Smooth muscle cell of the brain vasculature (primary cell): ENCODE measurements around the gene ACSM3.
"Not testable (repeated sequence)": the region's sequence is repeated elsewhere in the genome, so short reads cannot be mapped to it uniquely, and the experiment has no call there.

ENCODE experiments used
- DNase-seq: peaks from one replicate; pipeline ENCODE4 v3.0.0-alpha.2; 2012; ENCODE audit warnings: low read depth, low spot score

The ACSM3 gene

DNA sequence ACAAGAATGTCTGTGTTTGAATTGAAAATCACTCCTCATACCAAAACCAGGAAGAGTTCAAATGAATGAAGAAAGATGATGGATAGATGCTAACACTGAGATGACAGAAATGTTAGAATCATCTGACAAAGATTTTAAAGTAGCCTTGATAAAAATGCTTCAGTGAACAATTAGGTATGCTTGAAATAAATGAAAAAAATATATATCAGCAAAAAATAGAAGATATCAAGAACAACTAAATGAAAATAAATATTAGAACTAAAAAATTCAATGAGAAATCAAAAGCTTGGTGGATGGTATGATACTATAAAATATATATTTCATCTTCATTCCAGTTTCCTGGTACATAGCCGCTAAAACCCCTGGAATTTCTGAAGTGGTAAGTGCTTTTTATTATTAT lies 8.6 kb upstream of the ACSM3 start:
- DNase-seq, result no peak

DNA sequence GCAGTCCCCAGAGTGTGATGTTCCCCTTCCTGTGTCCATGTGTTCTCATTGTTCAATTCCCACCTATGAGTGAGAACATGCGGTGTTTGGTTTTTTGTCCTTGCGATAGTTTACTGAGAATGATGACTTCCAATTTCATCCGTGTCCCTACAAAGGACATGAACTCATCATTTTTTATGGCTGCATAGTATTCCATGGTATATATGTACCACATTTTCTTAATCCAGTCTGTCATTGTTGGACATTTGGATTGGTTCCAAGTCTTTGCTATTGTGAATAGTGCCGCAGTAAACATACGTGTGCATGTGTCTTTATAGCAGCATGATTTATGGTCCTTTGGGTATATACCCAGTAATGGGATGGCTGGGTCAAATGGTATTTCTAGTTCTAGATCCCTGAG lies 8.0 kb upstream of the ACSM3 start:
- DNase-seq, result not testable (repeated sequence)

DNA sequence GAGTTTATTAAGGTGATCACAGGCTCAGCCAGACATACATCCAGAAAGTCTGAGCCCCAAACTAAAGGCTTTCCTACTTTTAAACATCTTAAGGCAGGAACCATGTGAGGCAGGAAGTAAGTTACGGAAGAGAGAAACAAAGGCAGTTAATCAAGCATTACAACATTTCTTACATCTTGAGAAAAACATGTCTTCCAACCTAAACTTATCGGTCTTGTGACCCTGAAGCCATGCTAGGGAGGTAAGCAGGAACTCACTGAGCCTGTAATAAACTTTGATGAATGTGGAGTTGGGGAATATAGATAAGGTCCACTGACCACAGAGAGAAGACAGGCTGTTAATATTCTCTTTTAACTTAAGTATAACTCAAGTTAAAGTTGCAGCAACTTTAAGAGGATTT lies 3.5 kb upstream of the ACSM3 start:
- no peak for DNase-seq

DNA sequence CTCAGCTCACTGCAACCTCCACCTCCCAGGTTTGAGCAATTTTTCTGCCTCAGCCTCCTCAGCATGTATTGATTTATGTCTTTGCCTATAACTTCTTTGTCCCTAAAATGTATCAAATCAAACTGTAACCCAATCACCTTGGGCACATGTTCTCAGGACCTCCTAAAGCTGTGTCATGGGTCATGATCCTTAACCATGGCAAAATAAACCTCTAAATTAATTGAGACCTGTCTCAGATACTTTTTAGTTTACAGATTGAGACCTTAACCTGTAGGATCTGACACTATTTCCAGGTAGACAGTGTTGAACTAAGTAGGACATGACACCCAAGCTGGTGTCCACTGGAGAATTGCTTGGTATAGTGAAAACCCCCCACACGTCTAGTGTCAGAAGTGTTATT lies 2.6 kb upstream of the ACSM3 start:
- no peak for DNase-seq

DNA sequence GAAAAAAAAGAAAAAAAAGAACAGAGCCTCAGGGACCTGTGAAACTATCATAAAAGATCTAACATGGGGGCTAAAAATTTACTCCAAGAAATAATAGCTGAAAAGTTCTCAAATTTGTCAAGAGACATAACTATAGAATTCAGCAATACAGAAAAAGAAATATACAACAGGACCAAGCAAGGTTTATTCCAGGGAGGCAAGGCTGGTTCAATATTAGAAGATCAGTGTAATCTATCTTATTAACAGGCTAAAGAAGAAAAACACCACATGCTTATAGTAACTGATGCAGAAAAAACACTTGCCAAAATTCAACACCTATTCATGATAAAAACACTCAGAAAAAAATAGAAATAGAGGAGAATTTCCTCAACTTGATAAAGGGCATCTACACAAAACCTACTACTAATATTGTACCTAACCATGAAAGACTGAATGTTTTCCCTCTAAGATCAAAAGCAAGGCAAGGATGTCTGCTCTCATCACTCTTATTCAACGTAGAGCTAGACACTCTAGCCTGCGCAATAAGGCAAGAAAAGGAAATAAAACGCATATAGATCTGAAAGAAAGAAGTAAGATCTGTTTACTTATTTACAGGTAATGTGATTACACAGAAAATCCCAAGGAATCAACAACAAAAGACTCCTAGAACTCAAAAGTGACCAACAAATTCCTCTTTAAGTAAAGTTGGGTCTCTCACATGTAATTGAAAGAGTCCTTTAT lies 1.2 kb upstream of the ACSM3 start:
- DNase-seq, result no peak

DNA sequence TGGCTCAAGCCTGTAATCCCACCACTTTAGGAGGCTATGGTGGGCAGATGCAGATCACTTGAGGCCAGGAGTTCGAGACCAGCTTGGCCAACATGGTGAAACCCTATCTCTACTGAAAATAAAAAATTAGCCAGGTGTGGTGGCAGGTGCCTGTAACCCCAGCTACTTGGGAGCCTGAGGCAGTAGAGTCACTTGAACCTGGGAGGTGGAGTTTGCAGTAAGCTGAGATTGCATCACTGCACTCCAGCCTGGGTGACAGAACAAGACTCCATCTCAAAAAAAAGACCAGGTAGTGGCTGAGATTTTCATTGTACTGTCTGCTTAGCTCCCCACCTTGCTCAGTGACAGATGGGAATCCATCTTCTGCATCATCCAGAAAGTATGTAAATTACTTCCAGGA lies 634 bp downstream of the ACSM3 start:
- not testable (repeated sequence) for DNase-seq

DNA sequence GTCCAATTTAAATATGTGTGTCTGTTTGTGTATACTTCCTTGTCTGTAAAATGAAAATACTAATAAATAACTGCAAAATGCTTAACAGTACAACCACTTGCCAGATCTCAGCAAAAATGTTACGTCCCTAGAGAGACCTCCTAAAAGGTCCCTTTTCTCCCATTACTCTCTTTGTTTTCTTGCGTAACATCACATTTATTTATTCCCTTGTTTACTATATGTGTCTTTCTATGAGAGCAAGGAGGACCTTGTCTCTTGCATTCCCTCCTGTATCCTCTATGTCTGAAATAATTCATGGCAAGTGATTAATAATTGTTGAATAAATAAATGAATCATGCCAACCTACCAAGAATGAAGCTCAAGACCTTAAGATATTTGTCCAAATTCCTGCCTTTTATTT lies 1.9 kb downstream of the ACSM3 start:
- DNase-seq, result no peak

DNA sequence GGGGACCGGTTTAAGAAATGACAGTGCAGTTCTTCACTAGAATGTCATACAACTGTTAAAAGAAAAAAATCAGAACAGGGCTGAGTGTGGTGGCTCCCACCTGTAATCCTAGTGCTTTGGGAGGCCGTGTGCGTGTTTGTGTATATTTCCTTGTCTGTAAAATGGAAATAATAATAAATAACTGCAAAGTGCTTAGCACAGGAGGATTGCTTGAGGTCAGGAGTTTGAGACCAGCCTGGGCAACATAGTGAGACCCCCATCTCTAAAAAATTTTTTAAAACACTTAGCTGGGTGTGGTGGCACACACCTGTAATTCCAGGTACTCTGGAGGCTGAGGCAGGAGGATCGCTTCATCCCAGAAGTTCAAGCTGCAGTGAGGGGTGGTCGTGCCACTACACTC lies 2.5 kb downstream of the ACSM3 start:
- DNase-seq, result no peak

DNA sequence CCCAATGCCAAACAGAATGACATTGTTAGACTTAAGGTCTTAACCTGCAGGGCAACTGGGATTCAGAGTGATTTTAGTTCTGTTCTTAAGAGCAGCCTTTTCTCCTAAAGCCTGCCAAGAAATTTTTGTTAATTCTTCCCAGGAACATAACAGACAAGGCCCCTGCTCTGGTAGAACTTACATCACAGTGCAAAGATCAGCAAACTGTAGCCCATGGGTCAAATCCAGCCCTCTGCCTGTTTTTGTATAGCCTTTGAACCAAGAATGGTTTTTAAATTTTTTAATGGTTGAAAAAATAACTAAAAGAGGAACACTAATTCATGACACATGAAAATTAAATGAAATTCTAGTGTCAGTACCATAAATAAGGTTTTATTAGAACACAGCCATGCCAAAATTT lies 3.8 kb downstream of the ACSM3 start:
- no peak for DNase-seq

DNA sequence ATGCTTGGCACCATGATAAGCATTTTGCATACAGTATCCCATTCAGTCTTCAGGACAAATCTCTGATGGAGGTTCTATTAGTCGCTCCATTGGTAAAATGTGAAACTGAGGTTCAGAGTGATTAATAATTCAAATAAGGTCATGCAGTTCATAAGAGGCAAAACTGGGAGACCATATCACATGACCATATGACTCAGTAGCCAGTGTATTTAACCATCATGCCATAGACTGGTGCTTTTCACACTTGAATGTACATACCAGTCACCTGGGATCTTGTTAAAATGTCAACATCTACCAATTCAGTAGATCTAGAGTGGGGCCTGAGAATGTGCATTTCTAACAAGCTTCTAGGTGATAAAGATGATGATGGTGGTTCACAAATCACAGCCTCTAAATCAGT lies 4.3 kb downstream of the ACSM3 start:
- DNase-seq, result no peak

DNA sequence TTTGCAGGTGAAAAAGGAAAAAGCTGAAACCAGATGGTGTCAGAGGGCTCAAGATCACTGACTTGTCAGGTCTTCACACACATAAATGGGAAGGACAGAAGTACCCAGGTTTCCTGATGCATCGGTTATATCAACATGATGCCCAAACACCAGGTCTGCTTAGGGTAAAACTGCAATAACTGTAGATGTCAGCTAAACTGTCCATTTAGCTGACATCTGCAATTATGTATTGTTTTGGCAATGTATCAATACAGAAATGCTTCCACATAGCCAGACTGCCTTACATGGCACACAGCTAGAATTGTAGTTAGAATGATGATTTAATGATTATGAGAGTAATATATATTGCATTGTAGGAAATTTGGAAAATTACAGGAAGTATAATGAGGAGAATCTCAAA lies 5.0 kb downstream of the ACSM3 start:
- no peak for DNase-seq

DNA sequence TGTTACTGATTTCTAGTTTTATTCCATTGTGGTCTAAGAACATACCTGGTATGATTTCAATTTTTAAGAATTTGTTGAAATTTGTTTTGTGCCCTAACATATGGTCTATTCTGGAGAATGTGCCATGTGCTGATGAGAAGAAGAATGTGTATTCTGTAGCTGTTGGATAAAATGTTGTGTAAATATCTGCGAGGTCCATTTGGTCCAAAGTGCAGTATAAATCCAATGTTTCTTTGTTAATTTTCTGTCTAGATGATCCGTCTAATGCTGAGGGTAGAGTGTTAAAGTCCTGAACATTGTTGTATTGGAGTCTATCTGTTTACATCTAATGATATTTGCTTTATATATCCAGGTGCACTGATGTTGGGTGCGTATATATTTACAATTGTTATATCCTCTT lies 9.9 kb downstream of the ACSM3 start:
- DNase-seq, result no peak

DNA sequence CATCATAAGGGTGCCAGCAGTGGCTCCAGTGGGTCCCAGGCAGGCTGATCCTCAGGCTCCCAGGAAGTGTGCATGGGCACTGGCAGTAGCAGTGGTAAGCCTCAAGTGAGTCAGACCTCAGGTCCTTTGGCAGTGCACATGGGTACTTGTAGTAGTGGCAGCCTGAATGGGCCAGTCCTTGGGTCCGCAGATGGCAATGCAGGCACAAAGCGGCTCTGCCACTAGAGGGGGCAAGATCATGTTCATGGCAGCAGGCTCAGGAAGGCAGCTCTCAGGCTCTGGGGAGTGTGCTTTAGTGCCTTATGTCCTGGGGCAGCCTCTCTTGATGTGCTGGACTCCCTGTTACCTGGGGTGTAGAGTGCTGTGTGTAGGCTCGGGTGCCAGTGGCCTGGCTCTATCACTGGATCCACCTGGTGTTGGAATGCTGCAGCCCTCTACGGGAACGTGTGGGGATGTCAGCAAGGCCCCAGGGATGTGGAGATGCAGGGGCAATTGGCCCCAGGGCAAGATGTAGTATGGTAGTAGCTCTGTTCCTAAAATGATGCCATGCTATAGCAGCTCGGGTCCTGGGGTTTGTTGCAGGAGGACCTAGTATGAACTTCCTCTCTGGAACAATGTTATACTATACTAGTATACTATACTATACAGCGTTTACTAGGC lies 11.0 kb downstream of the ACSM3 start:
- DNase-seq, result no peak

DNA sequence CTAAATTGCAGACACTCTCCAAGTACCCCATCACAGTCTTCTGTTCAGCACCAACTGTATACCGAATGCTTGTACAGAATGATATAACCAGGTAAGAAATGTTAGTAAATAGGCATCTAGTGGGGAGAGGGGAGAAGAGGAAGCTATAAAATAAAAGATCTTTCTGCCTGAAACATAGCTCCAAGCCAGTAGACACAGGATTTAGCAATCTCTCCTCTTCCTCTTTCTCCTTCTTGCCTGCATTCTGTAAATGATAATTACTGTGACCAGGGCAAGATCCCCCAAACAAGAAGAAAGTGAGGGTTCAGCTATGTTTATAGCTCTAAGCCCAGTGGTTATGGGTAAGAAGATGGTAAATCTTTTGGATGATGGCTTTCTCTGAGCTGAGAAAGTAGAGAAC lies 17.9 kb downstream of the ACSM3 start:
- DNase-seq, result no peak

DNA sequence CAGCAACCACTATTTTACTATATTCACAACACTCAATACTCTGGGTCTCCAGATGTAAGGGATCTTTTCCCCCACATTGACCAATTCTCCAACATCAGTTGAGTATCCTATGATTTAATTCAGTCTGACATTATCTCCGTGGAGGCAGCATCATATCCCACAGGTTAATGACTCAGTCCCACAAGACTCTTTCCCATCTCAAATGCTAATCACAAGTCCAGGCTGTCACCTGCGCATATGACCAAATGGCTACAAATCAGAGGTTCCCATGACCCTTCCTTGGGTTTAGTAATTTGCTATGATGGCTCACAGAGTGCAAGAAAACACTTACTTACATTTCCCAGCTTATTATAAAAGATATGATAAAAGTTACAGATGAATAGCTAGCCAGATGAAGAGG lies 18.7 kb downstream of the ACSM3 start:
- no peak for DNase-seq

DNA sequence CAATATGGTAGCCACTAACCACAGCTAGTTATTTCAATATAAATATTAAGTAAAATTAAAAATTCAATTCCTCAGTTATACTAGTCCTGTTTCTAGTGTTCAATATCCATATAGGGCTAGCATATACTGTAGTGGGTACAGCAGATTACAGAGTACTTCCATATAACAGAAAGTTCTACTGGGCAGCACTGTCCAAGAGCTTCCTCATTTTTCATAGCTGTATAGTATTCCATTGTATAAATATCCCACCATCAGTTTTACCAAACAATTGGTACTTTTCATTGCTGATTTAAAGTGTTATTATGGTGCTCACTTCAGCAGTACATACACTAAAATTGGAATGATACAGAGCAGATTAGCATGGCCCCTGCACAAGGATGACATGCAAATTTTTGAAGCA lies 20.4 kb downstream of the ACSM3 start:
- no peak for DNase-seq

DNA sequence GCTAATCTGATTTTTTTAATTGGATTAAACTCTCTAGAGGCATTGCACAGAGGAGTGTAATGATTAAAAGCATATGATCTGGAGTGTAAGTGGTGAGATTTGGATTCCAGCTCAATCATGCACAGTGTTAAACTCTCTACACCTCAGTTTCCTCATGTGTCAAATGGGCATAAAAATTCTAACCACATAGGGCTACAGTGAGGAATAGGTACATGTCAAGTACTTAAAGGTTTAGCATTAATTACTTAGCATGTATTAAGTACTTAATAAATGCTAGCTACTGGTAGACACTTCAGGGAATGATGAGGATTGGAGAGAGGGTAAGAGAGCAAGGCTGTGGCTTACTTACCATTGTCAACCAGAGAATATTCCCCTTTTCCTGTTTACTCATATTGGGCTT lies 25.3 kb downstream of the ACSM3 start:
- DNase-seq, result no peak

DNA sequence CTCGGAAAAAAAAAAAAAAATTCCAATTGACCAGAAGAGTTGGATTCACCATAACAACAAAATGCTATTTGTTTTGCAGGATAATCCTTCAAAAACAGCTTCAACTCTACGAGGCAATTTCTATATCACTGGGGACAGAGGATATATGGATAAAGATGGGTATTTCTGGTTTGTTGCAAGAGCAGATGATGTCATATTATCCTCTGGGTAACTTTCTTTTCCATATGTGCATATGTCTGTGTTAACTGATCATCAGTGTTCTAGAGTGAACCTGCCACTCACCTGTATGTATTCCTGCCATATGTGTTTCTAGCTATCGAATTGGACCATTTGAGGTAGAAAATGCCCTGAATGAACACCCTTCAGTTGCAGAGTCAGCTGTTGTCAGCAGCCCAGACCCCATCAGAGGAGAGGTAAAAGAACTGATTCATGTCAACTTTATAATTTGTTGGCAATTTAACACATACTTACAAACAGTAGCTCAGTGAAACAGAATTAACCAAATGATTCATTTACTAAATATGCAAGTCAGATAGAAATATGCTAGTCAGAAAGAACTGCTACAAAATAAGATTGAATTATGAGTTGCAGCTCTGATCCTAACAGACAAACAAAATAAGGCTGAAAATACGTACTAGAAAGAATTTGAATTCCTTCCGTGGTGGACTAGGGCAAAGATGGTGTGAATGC lies 28.3 kb downstream of the ACSM3 start:
- no peak for DNase-seq

DNA sequence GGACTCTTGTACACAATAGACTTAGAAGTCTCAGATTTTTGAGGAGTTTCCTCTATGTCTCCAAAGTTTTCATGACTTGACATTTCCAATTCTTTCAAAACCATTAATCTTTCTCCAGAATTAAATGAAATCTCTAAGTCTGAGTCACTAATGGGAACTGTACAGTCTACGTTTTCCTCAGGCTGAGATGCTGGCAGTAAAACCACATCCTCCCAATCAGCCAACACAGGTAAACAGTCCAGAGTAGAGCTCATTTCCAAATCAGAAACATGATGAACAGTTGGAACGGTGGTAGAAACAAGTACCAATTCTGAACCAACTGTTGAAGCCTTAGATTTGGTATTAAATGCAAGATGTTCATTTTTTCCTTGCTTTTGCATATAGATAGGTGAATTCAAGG lies 34.5 kb downstream of the ACSM3 start:
- no peak for DNase-seq

DNA sequence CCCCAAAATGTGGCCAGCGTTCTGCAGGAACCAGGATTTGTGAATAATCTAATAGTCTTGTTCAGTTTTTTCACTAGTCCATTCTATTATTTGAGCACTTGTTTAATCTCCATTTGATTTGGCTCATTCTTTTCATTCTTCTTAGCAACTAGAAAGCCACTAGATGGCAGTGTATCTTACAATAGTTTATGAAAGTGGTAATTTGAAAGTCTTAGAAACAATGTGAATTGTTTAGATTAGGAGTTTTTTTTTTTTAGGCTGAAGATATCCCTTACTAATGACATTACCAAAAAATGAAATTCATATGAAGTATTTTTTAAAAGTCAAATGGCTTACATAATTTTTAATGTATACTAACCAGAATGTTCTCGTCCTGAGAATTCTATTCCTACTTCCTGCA lies 35.8 kb downstream of the ACSM3 start:
- no peak for DNase-seq

DNA sequence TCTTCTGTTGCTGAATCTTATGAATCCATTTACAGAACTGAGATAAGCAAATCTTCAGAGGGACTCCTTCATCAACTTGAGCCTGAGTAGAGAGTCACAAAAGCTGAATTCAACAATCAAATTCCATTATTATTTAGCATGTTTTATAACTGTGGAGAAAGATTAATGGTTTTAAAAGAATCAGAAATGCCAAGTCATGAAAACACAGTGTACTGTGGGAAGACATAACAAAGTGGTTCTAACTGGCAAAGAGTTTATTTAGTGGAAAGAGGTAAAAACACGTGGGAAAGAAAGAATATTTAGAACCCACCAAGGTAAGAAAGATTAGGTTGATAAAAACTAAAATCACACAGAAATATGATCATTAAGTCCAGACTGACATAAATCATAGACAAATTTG lies 37.5 kb downstream of the ACSM3 start:
- DNase-seq, result no peak

DNA sequence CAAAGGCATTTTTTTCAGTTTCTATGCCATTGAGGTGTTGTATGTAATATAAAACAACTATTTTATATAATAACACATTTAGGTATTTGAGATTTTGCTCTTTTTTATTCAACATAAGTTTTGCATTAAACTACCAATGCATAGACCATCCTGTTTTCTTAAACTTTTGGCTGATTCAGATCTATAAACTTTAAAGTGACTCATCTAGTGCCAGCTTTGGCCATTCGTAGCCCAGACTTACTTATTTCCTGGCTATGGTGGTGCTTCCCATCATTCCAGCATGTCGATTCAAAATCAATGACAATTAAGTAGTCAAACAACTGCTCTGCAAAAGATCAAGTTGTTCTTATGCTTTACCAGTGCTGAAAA lies 39.4 kb downstream of the ACSM3 start:
- no peak for DNase-seq

DNA sequence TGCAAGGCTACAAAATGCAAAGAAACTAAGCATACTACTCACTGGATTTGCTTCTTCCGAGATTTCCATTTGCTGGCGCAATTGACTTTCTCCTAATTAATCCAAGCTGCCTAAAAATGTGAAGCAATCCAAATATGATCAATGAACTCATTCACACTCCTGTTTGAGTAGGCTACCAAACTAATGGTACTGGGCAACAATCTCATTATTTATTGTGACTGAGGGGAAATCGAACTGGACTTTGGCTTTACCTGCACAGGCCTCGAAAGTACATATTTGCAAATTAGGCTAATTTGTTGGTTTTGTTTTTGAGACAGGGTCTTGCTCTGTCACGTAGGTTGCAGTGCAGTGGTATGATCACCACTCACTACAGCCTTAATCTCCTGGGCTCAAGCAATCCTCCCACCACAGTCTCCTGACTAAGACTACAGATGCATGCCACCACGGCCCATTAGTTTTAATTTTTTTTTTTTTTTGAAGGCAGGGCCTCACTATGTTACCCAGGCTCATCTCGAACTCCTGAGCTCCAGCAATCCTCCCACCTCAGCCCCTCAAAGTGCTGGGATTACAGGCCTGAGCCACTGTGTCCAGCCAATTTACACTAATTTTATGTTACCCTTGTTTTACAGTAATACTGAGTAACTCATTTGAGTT lies 39.9 kb downstream of the ACSM3 start:
- DNase-seq, result no peak
